Activated naive CD8-positive, alpha-beta T cell treated with anti-CD3 and anti-CD28 coated beads, Interleukin-2, amount 10 ng/mL, durations not matched to agents 7 days and 5 days (primary cell): ENCODE results near the gene SARS1. TPM values are rescaled to one million over a fixed set of nuclear protein-coding genes. Genes with fewer than 3 reads are reported as not detected.

Source experiments
- ATAC-seq: fragments of 150-1000 bp; cut with Tn5 transposase; one replicate; pipeline ENCODE4 v1.10.0; 2021; ENCODE audit warnings: low read depth, moderate library complexity
- POLR2A ChIA-PET: fragments of 350-600 bp; sonication (Branson Sonifier 250); formaldehyde crosslinking; loops from one replicate; lab custom pipeline; 2021; ENCODE audit warnings: antibody characterized with exemption; lab: Charles Lee
- DNase-seq: peaks from one replicate; pipeline ENCODE4 v3.0.0; 2021
- H3K27ac Mint-ChIP-seq: one replicate; pipeline ENCODE4 v1.8.0; 2022; ENCODE audit warnings: mild to moderate bottlenecking, mixed read lengths
- H3K27me3 Mint-ChIP-seq: one replicate; pipeline ENCODE4 v1.8.0; 2022; ENCODE audit warnings: mild to moderate bottlenecking, moderate library complexity, mixed read lengths
- H3K36me3 Mint-ChIP-seq: one replicate; pipeline ENCODE4 v1.8.0; 2021; ENCODE audit warnings: mild to moderate bottlenecking, mixed read lengths
- H3K4me1 Mint-ChIP-seq: one replicate; pipeline ENCODE4 v1.8.0; 2021; ENCODE audit warnings: mixed read lengths
- H3K4me3 Mint-ChIP-seq: one replicate; pipeline ENCODE4 v1.8.0; 2022; ENCODE audit warnings: mild to moderate bottlenecking, moderate library complexity, mixed read lengths
- H3K9me3 Mint-ChIP-seq: one replicate; pipeline ENCODE4 v1.8.0; 2021; ENCODE audit warnings: mixed read lengths
- total RNA-seq, 2 experiments: library from RNA; stranded (reverse); gene quantifications; one replicate each; pipeline ENCODE4 v1.2.3, GENCODE V29; 2021

The SARS1 gene
- total RNA-seq, 2 experiments from 2014 or later = 176 to 184 TPM

DNA sequence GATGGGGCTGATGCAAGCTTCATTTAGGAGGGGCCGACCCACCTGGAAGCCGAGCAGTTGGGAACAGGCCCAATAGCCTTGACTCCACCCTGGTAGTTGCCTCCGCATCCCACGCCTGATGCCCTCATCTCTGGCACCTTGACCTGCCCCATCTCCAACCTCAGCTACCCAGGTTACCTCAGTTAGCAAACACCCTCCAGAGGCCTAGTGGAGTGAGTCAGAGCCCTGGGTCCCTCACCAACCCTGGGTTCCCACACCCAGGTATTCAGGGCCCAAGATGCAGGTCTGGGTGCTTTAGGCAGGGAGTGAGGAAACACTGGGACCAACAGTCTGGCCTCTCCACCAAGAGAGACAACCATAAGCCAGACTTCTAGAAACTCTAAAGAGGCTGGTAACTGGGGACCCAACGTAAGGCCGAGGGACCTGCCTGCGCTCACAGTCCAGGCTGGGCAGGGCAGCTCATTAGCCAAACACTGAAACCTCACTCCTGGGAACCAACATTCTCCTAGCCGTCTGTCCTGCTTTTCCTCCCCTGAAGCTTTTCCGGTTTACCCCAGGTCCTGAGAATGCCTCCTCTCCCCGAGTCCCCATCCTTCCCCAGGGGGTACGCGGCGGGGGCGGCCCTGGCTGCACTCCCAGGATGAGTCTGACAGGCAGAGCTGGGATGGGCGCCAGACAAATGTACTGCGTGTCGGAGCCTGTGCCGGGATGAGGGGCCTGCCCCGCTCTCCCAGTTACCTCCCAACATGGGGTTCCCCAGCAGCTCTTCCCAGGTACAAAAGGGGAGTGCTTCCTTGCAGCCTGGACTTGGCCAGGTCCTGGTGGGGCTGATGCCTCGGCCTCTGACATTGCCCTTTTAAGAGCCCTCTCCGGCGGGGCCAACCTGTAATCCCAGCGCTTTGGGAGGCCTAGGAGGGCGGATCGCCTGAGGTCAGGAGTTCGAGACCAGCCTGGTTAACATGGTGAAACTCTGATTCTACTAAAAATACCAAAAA lies 26.7 kb downstream of the SARS1 start:
- DNase-seq = no peak
- peaks cover 12% of the 10 kb centered on the region for H3K36me3 Mint-ChIP-seq
- no peak for ATAC-seq

DNA sequence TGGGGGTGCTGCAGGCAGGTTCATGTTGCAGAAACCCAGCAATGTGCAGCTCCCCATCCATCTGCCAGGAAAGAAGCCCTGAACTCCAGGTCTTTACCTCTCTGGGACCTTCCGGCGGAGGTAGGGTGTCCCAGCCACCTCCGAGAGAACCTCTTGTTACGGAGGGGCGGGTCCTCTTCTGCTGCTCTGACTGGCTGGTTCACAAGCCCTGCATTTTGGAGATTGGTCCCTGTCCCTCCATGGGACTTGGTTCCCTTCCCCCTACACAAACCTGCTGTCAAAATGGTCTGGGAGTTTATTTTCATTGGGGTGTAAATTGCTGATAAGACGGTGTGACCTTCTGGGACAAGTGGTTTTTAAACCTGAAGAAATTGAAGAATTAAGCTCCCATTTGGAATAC lies 27.6 kb downstream of the SARS1 start:
- no peak overlapping the region for H3K4me3 Mint-ChIP-seq
- peaks cover 17% of the 10 kb centered on the region for H3K27me3 Mint-ChIP-seq
- peaks cover 7% of the 10 kb centered on the region for H3K36me3 Mint-ChIP-seq
- peaks cover 7% of the 10 kb centered on the region for H3K4me1 Mint-ChIP-seq
- no peak for DNase-seq
- H3K27ac Mint-ChIP-seq = no peak overlapping the region
- no peaks in the 10 kb centered on the region for H3K9me3 Mint-ChIP-seq
- no peak for ATAC-seq
- POLR2A ChIA-PET = interaction anchor here (1.2 kb wide), 1 partner anchor 28 kb away, joined by 3 read pairs; the partner anchor contains the start of gene SARS1

More for the DNA sequence above, 26.7 kb downstream of the SARS1 start:
- no peak overlapping the region for H3K4me3 Mint-ChIP-seq
- no peak overlapping the region for H3K27ac Mint-ChIP-seq
- no peaks in the 10 kb centered on the region for H3K9me3 Mint-ChIP-seq
- peaks cover 7% of the 10 kb centered on the region for H3K4me1 Mint-ChIP-seq
- POLR2A ChIA-PET = interaction anchor here (0.6 kb wide), 1 partner anchor 278 kb away, joined by 7 read pairs; no protein-coding TSS in a partner anchor
- H3K27me3 Mint-ChIP-seq = peaks cover 17% of the 10 kb centered on the region

DNA sequence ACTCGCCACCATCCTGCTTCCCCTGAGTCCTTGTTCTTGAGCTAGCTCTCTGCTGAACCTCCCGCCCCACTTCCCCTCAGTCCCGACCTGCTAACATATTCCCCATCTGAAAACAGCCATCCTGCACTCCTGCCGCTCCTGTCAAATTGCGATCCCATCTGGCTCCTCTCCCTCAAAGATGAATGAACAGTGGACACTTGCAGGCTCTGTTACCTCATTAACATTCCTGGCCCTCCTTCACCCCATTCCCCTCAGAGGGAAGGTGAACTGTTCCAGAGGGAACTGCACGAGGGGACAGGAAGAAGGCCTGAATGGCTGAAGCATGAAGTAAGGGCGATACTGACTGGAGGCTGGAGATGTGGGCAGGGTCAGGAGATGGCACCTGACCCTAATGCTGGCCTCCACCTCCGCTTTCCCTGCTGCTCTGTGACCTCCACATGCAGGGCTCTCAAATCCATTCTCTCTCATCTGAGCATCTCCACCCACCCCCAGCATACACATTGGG lies 28.2 kb downstream of the SARS1 start:
- H3K36me3 Mint-ChIP-seq = peaks cover 7% of the 10 kb centered on the region
- peaks cover 7% of the 10 kb centered on the region for H3K4me1 Mint-ChIP-seq
- DNase-seq (no peak), ATAC-seq (no peak)
- H3K4me3 Mint-ChIP-seq = no peak overlapping the region
- POLR2A ChIA-PET = interaction anchor here (0.7 to 1.2 kb wide), 4 partner anchors 28 to 497 kb away, joined by 3 to 4 read pairs (median 4); partner anchors contain the start of gene SARS1
- H3K27ac Mint-ChIP-seq = no peak overlapping the region
- peaks cover 22% of the 10 kb centered on the region for H3K27me3 Mint-ChIP-seq
- H3K9me3 Mint-ChIP-seq = no peaks in the 10 kb centered on the region

DNA sequence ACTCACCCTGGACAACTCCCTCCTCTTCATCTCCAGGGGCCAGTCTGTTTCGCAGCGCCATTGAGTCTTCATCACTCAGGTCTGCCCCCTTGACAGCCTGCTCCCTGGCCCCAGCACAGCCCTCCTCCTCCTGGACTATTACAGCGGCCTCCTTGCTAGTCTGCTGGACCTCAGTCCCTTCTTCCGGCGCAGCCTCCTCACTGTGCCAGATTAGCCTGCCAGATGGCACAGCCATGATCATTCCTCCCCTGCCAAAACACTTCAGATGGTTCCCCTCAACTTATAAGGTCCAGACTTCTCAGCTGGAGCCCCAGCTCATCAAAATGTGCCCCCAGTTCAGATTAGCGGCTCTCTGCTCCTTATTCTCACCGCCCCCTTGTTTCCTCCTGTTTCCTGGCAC lies 28.7 kb downstream of the SARS1 start:
- ATAC-seq (no peak), DNase-seq (no peak)
- Mint-ChIP-seq H3K4me3 (no peak overlapping the region), H3K27me3 (peaks cover 22% of the 10 kb centered on the region), H3K9me3 (no peaks in the 10 kb centered on the region), H3K27ac (no peak overlapping the region), H3K36me3 (peaks cover 4% of the 10 kb centered on the region), H3K4me1 (peaks cover 7% of the 10 kb centered on the region)
- POLR2A ChIA-PET = interaction anchor here (0.7 to 0.8 kb wide), 3 partner anchors 37 to 497 kb away, joined by 3 to 4 read pairs (median 4); no protein-coding TSS in a partner anchor

DNA sequence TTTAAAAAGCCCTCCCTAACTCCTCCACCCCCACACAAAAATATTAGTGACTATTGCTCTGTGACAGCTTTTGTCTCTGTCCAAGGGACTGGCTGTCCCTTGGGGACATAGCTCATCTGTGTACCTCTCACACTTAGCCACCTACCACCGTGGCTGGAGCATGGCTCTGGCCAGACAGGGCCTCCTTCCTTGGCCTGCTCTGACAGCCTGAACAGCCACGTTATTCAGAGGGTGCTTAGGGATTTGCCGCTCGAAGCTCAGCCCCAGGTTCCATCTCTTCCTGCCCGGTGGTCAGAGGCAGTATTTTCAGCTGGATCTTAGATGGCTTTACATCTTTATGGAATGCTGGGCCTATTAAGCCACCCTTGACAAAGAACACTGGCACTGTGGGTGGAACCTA lies 29.5 kb downstream of the SARS1 start:
- peaks cover 7% of the 10 kb centered on the region for H3K4me1 Mint-ChIP-seq
- ATAC-seq (no peak), DNase-seq (no peak)
- no peak overlapping the region for H3K27ac Mint-ChIP-seq
- no peaks in the 10 kb centered on the region for H3K9me3 Mint-ChIP-seq
- POLR2A ChIA-PET = no interaction called here
- peaks cover 2% of the 10 kb centered on the region for H3K36me3 Mint-ChIP-seq
- H3K4me3 Mint-ChIP-seq = no peak overlapping the region
- peaks cover 22% of the 10 kb centered on the region for H3K27me3 Mint-ChIP-seq

DNA sequence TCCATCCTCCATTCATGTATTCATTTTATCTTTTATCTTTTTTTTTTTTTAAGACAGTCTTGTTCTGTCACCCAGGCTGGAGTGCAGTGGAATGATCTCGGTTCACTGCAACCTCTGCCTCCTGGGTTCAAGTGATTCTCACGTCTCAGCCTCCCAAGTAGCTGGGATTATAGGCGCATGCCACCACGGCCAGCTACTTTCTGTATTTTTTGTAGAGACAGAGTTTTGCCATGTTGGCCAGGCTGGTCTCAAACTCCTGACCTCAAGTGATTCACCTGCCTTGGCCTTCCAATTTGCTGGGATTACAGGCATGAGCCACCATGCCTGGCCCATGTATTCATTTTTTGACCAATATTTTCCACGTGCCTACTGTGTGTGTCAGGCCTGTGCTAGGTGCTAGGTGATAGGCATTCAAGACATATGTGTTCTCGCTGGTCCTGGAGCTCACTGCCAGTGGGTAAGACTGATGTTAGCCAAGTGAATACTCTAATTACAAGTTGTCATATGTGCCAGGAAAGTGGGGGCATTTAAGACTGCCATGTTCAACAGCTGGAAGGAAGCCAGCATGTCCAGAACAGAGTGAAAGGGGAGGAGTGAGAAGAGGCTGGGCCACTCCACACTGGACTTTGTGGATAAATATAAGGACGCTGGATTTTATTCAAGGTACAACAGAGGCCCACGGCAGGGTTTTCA lies 30.3 kb downstream of the SARS1 start:
- Mint-ChIP-seq H3K27me3 (peaks cover 22% of the 10 kb centered on the region), H3K4me1 (peaks cover 7% of the 10 kb centered on the region), H3K9me3 (no peaks in the 10 kb centered on the region), H3K27ac (no peak overlapping the region), H3K36me3 (peaks cover 2% of the 10 kb centered on the region), H3K4me3 (no peak overlapping the region)
- POLR2A ChIA-PET = no interaction called here
- DNase-seq (no peak), ATAC-seq (no peak)

DNA sequence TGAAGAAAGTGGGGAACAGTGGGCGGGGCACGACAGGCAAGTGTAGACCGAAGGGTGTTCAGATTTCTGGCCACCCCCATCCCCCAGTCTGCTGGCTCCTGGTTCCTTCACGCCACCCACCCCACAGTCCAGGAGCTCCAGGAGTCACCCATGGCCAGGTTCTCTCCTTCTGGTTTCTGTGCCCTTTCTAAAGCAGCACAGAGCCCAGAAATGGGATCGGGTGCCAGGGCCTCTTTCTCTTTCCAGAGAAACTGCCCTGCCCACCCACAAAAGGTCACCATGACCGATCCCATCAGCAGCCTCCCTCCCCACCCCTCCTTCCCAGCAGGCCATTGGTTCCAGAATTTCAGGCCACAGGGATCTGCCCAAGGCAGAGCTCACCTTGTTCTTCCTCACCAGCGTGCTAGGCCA lies 32.4 kb downstream of the SARS1 start:
- DNase-seq = no peak
- POLR2A ChIA-PET = interaction anchor here (0.7 to 1.2 kb wide), 2 partner anchors 13 to 286 kb away, joined by 3 to 4 read pairs; no protein-coding TSS in a partner anchor
- Mint-ChIP-seq H3K27me3 (peaks cover 22% of the 10 kb centered on the region), H3K36me3 (peaks cover 2% of the 10 kb centered on the region), H3K27ac (no peak overlapping the region), H3K4me3 (no peak overlapping the region), H3K9me3 (no peaks in the 10 kb centered on the region), H3K4me1 (peaks cover 7% of the 10 kb centered on the region)
- ATAC-seq = no peak

DNA sequence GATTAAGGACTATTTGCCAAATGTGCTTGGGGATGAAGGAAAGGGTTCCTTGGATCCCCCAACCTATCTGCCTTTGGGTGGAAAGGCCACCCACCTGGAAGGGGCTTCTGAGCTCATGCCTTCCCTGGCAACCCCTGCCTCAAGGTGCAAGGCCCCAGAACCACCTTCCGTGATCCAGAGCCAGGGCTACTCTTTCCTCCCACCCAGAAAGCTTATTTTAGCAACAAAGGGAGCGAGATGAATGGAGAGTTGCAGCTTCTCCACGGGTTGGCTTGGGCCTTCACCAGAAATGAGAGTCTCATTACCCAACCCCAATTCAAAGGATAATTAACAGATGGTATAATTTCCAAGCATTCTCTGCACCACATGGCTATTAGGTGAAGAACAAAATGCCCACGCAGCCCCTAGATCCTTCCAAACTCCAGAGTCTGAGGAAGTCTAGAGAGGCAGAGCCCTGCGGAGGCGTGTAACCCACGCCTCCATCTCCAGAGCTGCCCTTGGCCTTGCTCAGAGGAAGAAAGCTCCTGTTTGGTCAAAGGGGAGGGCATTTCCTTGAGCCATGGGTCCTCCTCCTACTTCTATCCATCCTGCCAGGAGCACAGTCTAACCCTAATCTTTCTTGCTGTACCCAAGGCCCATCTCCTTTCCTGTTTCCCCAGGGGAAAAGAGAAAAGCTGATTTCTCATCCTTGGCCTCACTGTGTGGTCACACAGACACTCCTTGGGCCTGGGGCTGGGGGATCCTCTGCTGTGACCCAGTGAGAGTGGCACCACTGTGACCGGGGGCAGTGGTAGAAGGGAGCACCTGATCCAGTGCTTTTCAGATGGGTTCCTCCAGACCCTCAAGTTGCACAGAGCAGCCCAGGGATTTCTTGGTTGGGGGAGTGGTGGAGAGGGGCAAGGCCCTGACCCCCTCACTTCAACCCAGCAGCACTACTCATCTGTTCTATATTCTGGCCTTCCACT lies 34.0 kb downstream of the SARS1 start:
- H3K9me3 Mint-ChIP-seq = no peaks in the 10 kb centered on the region
- ATAC-seq (no peak), DNase-seq (no peak)
- peaks cover 17% of the 10 kb centered on the region for H3K27me3 Mint-ChIP-seq
- POLR2A ChIA-PET = interaction anchor here (1.2 kb wide), 1 partner anchor 15 kb away, joined by 4 read pairs; no protein-coding TSS in a partner anchor
- no peak overlapping the region for H3K27ac Mint-ChIP-seq
- no peaks in the 10 kb centered on the region for H3K36me3 Mint-ChIP-seq
- no peak overlapping the region for H3K4me3 Mint-ChIP-seq
- H3K4me1 Mint-ChIP-seq = no peaks in the 10 kb centered on the region

DNA sequence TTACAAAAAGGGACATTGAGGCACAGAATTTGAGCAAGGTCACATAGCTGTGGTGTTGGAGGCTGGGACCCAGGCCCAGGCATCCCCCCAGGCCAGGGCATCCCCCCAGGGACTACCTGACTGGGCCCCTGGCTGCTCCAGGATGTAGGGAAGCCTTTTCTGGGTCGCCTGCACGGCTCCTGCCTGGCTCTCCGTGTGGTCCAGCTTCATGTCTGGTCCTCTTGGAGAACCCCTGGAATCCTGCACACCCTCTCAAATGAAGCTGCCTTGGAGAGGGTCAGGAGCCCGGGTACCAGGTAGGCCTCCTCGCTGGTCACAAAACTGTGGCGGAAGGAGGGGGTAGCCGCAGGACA lies 34.7 kb downstream of the SARS1 start:
- Mint-ChIP-seq H3K27ac (no peak overlapping the region), H3K4me1 (no peaks in the 10 kb centered on the region), H3K4me3 (no peak overlapping the region), H3K27me3 (peaks cover 13% of the 10 kb centered on the region), H3K9me3 (no peaks in the 10 kb centered on the region), H3K36me3 (no peaks in the 10 kb centered on the region)
- no peak for DNase-seq
- POLR2A ChIA-PET = no interaction called here
- ATAC-seq = no peak

DNA sequence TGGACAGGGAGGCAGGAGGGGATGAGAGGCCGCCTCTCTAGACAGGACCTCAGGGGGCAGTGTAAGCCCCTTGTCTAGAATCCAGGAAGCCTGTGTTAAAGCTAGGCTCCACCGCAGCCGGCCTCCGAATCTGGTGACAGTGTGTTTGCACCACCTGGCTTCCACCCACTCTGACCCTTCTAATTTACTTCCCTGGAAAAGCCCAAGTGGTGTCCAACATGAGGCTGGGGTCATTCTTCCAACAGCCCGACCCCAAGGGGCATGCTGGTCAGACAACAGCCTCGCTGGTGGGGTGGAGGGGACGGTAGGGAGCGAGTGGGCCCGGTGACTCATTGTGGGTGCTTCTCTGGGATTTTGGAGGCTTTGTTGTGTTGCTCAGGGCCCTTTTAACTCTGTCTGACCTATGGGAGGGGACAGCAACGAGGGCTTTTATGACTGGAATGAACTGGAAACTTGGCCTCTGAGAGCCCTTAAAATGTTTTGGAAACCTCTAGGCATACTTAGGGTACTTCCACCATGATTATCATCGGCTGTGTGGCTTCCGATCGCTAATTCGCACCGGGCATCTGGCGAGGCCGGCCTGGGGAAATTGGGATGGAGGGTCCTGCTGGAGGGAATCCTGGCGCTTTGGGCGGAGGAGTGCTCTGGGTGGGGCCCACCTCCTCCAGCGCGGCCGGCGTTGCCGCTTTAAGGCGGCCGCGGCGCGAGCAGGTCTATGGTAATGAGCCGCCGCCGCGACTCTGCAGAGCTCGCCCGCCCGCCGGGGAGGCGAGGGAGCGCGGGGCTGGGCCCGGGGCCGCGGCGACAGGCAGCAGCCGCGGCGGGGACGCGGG lies 35.3 kb downstream of the SARS1 start, which contains the start of gene CELSR2:
Gene CELSR2 (plus strand): TSS at position 743 of the 833 bp plus-strand sequence. CDS start 541 bp downstream, outside the sequence.
- Mint-ChIP-seq H3K4me1 (no peaks in the 10 kb centered on the region), H3K27me3 (peaks cover 13% of the 10 kb centered on the region), H3K9me3 (no peaks in the 10 kb centered on the region), H3K4me3 (peak within 1 kb of the TSS; percentile 68), H3K27ac (no peak within 1 kb of the TSS), H3K36me3 (no peaks in the 10 kb centered on the region)
- POLR2A ChIA-PET = interaction anchor here (0.6 to 1.9 kb wide), 5 partner anchors 8 to 234 kb away, joined by 3 to 7 read pairs (median 4); partner anchors contain the start of genes ATXN7L2 and SARS1
- ATAC-seq = peak; percentile 94
- DNase-seq = peak; percentile 84

DNA sequence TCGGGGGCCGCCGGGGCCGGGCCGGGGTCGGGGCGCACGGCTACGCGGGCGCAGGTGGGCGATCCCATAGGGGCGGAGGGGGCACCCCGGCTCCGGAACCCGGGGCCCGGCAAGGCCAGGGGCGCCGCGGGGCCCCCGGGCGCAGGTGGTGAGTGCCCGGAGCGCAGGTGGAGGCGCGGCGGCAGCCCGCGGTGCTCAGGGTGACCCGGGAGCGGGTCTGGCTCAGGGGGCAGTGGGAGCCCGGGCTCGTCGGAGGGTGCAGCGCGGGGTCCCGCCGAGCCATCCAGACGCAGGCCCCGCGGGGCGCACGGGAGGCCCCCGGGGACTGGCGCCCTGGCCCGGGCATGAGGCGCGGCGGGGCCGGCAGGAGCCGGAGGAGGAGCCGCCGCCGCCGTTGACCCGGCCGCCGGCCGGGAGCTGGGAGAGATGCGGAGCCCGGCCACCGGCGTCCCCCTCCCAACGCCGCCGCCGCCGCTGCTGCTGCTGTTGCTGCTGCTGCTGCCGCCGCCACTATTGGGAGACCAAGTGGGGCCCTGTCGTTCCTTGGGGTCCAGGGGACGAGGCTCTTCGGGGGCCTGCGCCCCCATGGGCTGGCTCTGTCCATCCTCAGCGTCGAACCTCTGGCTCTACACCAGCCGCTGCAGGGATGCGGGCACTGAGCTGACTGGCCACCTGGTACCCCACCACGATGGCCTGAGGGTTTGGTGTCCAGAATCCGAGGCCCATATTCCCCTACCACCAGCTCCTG lies 36.1 kb downstream of the SARS1 start:
- peaks cover 6% of the 10 kb centered on the region for H3K27me3 Mint-ChIP-seq
- no peaks in the 10 kb centered on the region for H3K4me1 Mint-ChIP-seq
- DNase-seq (no peak), ATAC-seq (peak; percentile 57)
- H3K36me3 Mint-ChIP-seq = no peaks in the 10 kb centered on the region
- H3K4me3 Mint-ChIP-seq = peak overlapping the region; percentile 57
- H3K27ac Mint-ChIP-seq = no peak overlapping the region
- H3K9me3 Mint-ChIP-seq = no peaks in the 10 kb centered on the region
- POLR2A ChIA-PET = interaction anchor here (0.6 to 1.9 kb wide), 6 partner anchors 8 to 233 kb away, joined by 3 to 7 read pairs (median 4); partner anchors contain the start of genes ATXN7L2 and SARS1
